Measurements from ENCODE around the gene FBXO28.

DNA sequence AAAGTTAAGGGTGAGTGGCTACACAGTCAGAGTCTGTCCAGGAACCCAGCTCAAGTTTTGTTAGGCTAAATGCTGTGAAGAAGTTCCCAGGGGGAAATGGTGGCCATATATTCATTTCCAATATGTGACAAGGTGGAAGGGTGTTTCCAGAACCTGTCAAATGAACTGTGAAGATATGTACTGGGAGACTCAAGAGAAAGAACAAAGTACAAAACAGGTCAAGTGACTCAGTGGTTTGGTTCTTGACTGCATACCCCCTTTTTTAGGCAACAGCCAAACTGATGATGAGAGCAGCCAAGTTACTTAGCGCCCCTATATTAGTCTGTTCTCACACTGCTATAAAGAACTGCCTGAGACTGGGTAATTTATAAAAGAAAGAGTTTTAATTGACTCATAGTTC lies 18.6 kb upstream of the FBXO28 start:
- TF ChIP-seq CTCF (IDR thresholded peaks at IDR 0.05; ENCODE audit: low read length) (no peak), EZH2 (optimal IDR thresholded peaks at IDR 0.05; ENCODE audit: low read depth, low read length) (no peak)
